T47D (cell line): ENCODE measurements around the gene RSPO1.

Source experiments
- DNase-seq, 2 experiments: peaks; one replicate each; pipeline versions ENCODE4 v3.0.0 to v3.0.0-alpha.2; 2011 to 2012; ENCODE audit warnings: low read depth in 1 of 2, low spot score in 1 of 2
- JUND ChIP-seq: IDR thresholded peaks from 2 replicates; pipeline ENCODE4 v1.6.1; 2012; ENCODE audit warnings: low read depth
- in situ Hi-C: cut with HindIII; loops from 2 replicates; pipeline ENCODE4 v1.10.0; 2016; ENCODE audit warnings: low sequenced_read_pairs, low pct_unique_long_range_greater_than_20kb

Gene RSPO1

DNA sequence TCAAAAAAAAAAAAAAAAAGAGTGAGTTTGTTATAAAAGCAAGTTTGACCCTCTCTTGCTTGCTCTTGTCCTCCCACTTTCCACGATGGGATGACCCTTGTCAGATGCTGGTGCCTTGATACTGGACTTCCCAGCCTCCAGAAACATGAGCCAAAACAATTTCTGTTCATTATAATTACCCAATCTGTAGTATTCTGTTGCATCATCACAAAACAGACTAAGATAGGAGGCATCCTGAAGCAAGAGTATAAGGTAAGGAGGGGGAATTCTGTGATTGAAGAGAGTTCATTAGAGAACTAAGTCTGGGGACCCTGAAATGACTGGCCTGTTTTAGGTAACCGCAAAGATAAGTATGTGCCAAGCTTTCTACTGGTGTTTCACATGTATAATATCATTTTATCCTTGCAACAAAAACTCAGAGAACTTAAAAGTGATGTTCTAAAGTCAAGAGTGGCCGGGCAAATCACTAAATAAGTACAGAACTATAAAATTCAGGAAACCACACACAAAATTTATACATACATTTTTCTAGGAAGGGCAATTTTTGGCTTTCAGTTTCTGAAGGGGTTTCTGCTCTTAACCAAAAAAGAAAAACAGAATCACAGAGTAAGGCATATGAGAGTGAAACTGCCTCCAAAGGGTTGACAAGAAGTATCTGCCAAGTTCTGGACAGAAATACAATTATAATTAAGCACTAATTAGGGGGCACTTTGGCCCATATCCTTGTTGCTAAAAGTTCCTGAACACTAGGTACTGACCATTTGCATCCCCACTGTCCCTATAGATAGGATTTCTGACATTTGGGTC is 64.0 kb downstream of the RSPO1 start:
- no peak for DNase-seq
- in situ Hi-C loops = no loop called here
- no peak for TF ChIP-seq JUND

DNA sequence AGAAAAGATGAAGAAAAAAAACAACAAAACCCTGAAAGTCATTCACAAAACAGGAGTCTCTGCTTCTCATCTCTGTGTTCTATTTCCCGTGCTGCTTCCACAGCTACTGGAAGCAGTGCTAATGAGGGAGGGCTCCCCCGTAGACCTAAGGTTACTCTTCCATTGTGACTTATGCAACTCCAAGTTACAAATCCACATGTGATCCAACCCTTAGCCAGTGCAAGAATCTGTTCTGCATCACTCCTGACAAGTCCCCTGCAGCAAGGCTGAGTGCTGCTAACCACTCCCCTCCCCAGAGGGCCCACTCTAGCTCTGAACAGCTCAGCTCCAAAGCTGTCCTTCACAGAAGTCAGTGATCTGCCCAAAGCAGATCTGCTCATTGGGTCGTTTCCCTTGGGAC is 67.7 kb downstream of the RSPO1 start:
- in situ Hi-C loops = no loop called here
- DNase-seq = no peak
- TF ChIP-seq JUND = no peak

DNA sequence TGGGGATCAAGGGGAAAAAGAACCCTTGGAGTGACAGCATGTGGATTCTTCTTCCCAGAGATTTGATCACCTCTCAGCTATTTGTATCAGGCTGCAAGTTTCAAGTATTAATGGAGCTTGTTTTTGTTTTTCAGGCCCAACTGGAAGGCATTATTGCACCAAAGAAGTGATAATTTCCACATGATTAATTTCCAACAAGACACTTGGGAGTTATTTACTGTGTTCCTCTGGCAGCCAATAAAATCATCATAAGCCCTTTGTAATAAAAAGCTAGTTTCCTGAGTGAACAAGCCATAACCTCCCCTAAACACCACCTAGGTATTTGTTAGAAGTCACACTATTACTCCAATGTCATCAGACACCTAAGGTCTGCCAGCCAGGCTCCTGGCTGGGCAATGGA is 69.8 kb downstream of the RSPO1 start:
- no peak for TF ChIP-seq JUND
- in situ Hi-C loops = no loop called here

DNA sequence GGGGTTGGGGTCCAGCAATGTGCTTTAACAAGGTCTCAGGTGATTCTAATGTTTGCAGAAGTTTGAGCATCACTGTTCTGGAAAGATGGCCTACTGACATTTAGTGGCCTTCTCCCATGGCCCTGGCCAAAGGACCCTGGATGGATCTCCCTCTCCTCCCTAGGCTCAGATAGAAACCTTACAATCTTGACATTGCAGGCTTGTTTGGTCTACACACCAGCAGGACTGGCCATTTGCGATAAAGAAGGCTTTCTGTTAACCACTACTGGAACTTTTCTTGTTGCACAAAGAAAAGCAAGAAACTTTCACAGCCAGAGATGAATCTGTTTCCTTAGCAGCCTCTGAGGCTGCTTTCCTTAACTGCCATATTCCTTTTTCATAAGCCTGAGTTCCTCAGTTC is 71.7 kb downstream of the RSPO1 start:
- TF ChIP-seq JUND = no peak
- in situ Hi-C loops = no loop called here
- DNase-seq = no peak

More for the DNA sequence above, 69.8 kb downstream of the RSPO1 start:
- DNase-seq = no peak
